ENCODE data around the gene IL17REL.

IL17REL gene

DNA sequence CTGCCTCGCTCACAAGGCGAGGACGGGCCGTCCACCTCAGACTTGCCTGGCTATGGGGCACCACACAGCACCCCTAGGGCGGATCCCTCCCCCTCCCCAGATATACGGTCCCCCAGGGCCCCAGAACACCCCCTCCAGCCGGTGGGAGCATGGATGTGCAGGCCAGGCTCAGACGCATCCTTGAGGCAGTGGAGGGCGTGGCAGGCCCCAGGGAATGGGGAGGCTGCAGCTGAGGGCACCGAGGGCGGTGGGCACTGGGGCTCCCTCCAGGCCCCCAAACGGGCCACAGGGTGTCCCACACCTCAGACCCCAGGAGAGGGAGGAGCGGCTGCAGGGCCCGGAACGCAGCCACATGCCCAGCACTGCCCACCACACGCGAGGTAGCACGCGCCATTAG, 33.5 kb upstream of the IL17REL start:
- no peak for DNase-seq (ENCODE audit: low spot score)

GRCh38 chr22:50045211-50046018, 32.9 kb upstream of the IL17REL start:
- no peak for DNase-seq (ENCODE audit: low spot score)

DNA sequence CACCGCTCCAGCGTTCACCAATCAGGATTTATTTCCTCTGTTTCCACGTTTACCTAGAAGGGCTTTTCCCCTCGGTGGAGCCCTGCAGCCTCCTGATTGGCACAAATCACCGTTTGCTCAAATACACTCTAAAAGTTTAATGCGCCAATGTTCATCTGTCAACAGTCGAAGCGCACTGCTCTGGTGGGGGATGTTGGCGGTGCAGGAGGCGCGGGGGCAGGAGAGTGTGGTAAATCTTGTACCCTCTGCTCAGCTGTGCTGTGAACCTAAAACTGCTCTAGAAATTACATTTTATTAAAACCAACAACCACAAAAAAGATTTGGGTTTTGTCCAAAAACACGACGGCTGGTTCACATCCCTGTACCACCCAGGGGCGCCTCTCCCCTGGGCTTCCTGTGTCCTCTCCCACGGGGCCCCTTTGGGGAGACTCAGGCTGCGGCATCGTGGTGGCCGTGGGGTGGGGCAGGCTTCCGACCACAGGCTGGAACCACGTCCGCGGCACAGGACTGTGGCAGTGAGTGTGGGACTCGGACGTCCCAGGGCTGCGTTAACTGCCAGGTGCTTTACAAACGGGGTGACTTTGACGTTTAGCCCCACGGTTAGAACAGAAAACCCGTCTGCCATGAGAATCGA, 32.0 kb upstream of the IL17REL start:
- no peak for DNase-seq (ENCODE audit: low spot score)

DNA sequence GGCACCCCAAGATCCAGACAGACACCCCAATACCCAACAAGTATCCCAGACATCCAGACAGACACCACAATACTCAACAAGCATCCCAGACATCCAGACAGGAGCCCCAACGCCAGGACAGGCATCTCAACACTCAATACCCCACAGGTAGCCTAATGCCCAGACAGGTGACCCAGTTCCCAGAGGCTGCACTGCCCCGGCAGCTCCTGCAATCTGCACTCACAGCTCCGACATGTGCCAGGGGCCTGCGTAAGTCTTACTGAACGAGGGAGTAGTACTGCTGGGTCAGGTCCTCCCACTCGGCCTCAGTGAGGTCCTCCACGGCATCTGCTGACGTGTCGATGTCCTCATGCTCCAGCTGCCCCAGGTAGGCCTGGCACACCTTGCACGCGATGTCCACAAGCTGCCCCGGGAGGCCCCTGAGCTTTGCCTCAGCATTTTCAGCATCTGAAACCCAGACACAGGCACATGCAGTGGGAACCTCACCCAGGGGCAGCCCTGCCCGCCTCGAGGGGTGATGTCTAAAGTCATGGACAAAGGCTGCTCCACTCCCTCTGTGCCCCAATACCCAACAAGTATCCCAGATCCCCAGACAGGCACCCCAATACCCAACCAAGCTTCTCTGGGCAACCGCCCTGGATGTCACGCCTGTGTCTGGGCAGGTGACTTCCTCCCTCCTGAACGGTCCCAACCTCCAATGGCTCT, 28.9 kb upstream of the IL17REL start:
- no peak for DNase-seq (ENCODE audit: low spot score)

GRCh38 chr22:50040717-50041116, 28.2 kb upstream of the IL17REL start:
- DNase-seq (ENCODE audit: low spot score), result no peak

DNA sequence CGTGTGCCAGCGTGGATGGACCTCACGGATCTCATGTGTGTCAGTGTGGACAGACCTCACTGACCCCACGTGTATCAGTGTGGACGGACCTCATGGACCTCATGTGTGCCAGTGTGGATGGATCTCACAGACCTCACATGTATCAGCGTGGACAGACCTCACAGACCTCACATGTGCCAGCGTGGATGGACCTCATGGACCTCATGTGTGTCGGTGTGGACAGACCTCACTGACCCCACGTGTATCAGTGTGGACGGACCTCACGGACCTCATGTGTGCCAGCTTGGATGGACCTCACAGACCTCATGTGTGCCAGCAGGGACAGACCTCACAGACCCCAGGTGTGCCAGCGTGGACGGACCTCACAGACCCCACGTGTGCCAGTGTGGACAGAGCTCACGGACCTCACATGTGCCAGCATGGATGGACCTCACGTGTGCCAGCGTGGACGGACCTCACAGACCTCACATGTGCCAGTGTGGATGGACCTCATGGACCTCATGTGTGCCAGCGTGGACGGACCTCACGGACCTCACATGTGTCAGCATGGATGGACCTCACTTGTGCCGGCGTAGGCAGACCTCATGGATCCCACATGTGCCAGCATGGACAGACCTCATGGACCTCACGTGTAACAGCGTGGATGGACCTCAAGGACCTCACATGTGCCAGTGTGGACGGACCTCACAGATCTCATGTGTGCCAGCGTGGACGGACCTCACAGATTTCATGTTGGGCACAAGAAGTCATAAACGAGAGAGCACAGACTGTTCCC, 27.3 kb upstream of the IL17REL start:
- DNase-seq (ENCODE audit: low spot score), result no peak

DNA sequence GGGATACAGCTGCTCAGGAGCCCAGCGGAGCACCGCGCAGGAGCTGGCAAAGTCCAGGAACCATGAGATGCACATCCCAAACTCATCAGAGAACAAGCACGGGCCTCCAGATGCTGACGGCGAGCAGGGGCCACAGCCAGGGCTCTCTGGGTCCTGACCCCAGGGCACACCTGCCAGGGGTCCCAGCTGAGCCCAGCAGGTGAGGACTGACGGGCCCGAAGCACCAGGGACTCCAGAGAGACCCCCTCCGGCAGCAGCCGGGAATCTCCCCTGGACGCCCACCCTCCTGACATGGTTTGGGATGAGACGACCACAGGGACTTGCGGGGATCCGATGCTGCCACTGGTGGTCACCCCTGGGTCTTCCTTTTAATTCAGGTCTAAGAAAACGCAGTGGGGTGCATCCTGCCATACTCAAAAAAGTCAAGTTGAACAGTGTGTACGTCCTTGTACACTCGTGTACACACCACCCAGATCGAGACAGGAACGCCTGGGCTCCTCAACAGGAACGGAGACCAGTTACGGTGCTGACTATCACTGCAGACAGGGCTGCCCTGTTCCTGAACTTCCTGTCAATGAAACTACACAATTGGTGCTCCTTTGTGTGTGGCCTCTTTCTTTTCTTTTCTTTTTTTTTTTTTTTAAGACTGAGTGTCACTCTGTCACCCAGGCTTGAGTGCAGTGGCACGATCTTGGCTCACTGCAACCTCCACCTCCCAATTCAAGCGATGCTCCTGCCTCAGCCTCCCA, 23.6 kb upstream of the IL17REL start:
- no peak for DNase-seq (ENCODE audit: low spot score)

DNA sequence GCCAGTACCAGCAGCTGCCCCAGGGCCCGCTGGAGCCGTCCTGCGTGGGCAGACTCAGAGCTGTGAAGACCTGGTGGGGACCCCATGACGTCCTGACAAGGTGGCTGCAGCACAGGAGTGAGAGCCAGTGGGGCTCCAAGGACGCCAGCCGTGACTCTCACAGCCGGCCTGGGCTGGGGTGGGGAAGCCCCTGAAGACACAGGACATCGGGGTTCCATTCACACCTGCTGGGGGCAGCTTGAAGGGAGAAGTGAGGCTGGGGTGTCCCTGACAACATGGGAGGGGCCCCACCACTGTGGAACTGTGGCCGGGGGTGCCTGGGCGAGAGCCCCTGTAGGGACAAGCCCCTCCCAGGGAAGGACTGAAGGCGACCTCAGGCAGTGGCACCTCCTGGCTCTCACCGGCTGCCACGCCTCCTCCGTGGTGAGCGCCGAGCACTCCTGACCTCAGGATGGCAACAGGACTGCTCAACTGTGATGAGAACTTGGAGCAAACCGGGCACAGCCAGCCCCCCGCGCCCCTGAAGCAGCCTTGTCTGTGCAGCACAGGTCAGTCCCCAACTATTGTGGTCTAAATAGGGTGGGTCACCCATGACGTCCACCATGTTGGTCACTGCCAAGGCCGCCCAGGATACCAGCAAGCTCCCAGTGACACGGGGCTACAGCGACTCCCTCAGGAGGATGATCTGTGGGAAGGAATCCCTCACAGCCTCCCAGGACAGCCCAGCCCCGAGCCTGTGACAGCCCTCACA, 22.7 kb upstream of the IL17REL start:
- DNase-seq (ENCODE audit: low spot score), result no peak

- DNase-seq (ENCODE audit: low spot score), result no peak
Measured at GRCh38 chr22:50034126-50035081, 21.8 kb upstream of the IL17REL start.

- no peak for DNase-seq (ENCODE audit: low spot score)
Measured at GRCh38 chr22:50032941-50033601, 20.5 kb upstream of the IL17REL start.

DNA sequence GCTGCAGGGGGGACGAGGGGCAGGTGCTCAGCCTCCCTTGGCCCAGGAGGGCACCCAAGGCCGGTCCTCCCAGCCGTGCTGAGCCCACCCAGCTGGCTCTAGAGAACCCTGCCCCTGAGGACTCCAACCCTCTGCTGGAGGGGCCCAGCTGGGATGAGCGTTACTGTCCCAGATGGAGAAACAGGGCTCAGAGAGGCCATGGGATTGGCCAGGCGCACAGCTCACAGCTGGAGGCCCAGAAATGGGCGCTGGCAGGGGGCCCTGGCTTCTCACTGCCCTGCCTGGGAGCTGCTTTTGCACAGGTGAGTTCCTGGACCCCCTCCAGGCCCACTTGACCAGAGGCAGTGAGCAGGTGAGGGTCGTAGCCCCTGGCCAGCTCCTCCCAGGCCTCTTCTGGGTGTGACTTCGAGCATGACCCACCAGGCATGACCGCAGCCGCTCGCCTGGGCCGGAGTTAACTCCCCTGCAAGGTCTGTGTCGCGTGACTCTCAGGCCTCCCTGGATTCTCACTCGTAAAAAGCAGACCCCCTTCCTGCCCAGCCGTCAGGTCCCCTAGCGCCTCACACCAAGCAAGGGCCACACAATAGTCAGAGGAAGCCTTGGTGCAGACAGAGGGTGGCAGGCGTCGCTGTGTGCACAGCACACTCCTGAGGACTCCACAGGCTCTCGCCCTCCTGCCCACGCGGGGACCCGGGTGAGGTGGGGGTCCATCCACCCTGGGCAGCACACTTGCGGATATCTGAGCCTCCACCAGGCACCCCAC, 19.7 kb upstream of the IL17REL start:
- no peak for DNase-seq (ENCODE audit: low spot score)

DNA sequence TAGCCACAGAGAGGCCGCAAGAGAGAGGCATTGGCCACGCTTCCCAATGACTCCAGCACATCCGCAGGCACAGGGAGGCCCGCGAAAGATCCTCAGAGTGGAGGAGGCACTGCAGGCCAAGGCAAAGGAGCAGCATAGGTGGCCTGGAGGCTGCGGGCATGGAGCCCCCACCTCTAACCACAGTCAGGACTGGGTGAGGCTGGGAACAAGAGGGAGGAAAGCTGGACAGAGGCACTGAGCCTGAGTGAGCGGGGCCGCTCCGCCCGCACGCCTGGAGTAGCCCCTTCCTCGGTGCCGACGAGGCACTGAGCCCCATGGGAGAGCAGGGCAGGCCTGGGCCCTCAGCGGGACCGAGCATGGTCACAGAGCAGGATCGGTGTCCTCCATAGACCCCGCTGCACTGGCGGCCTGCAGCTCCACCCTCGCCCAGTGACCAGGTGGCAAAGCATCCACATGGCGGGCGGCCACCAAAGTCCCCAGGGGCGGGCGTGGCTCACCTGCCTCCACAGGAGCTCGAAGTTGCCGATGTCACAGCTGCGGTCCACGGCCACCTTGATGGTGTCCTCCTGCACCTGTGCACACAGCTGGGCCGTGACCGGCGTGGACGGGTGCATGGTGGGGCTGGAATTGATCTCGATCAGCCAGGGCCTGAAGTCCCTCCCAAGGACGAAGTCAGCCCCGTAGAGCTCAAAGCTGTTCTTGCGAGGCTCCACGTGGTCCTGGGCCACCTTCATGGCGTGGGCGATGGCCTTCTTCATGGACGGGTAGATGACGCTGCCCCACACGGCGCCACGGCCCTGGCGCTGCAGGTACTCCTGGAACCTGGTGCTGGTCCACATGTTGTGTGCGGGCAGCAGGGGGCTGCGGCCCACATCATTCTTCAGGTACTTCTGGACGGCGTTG, 18.9 kb upstream of the IL17REL start:
- no peak for DNase-seq (ENCODE audit: low spot score)

- DNase-seq (ENCODE audit: low spot score), result peak; percentile 66
Measured at GRCh38 chr22:50030297-50031188, 18.0 kb upstream of the IL17REL start.

GRCh38 chr22:50027639-50028537, 15.3 kb upstream of the IL17REL start:
- peak; percentile 9 for DNase-seq (ENCODE audit: low spot score)

- DNase-seq (ENCODE audit: low spot score), result no peak
Measured at GRCh38 chr22:50025993-50026392, 13.4 kb upstream of the IL17REL start.
